Measurements from ENCODE around the gene ZIC2. TPM values are rescaled to one million over a fixed set of nuclear protein-coding genes. Genes with fewer than 3 reads are reported as not detected.
A peak's percentile ranks its signal among the peaks of the same experiment; 100 is the strongest.

The ZIC2 gene
- total RNA-seq, 1 donor from 2014 or later, result 177 TPM

DNA sequence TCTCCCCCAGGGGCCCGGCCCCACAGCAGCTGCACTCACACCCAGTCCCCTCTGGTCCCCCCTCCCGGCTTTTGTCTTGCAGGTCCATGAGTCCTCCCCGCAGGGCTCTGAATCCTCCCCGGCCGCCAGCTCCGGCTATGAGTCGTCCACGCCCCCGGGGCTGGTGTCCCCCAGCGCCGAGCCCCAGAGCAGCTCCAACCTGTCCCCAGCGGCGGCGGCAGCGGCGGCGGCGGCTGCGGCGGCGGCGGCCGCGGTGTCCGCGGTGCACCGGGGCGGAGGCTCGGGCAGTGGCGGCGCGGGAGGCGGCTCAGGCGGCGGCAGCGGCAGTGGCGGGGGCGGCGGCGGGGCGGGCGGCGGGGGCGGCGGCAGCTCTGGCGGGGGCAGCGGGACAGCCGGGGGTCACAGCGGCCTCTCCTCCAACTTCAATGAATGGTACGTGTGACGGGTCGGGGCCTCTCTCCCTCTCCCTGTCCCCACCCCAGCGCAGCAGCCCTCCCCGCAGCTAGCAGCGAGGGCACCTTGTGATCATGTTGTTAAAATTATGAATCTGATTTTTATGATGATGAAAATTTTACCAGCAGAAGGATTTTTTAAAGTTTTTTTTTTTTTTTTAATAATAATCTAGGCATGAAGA, 3.8 kb downstream of the ZIC2 start:
- TF ChIP-seq CTCF (IDR thresholded peaks at IDR 0.05), result no peak
- H3K36me3 Mint-ChIP-seq (ENCODE audit: unreplicated experiment), result peaks cover 44% of the 10 kb centered on the region
- peaks cover 37% of the 10 kb centered on the region for H3K4me1 Mint-ChIP-seq (ENCODE audit: unreplicated experiment)
- H3K4me3 Mint-ChIP-seq (ENCODE audit: unreplicated experiment), result peak overlapping the region; percentile 95
- peak; percentile 85 for DNase-seq (ENCODE audit: extremely low spot score, unreplicated experiment)
- no peaks in the 10 kb centered on the region for H3K9me3 Mint-ChIP-seq (ENCODE audit: unreplicated experiment)
- no peaks in the 10 kb centered on the region for H3K27me3 Mint-ChIP-seq (ENCODE audit: unreplicated experiment)
- H3K27ac Mint-ChIP-seq (ENCODE audit: unreplicated experiment), result peak overlapping the region; percentile 98

DNA sequence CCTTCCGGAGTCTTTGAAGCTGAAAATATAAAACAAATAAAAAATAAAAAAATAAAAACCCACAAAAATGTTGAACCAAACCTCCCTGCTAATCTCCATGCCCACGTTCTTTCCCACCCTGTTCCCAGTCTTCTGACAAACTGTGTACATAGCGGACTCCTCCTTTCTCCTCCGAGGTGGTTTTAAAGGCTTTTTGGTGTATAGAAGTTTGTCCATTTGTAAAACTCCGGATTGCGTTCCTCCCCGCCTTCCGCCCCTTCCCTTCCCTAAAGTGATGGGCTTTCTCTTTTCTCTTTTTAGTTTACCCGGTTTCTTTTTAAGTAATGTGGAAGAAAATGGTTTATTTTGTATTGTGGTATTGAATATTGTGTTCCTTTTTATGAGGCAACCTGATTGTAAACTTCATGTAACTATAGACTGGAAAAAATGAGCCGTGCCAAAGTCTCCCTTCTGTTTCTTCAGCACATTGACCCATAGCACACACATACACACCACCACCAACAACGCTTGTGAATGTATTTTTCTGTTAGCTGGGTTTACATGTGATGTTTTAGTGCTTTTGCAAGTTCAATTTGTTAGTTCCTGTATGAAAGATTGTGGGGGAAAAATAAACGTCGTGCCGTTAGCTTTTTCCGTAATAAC, 4.4 kb downstream of the ZIC2 start:
- no peak for TF ChIP-seq CTCF (IDR thresholded peaks at IDR 0.05)
- H3K9me3 Mint-ChIP-seq (ENCODE audit: unreplicated experiment), result no peaks in the 10 kb centered on the region
- no peaks in the 10 kb centered on the region for H3K27me3 Mint-ChIP-seq (ENCODE audit: unreplicated experiment)
- peak overlapping the region; percentile 86 for H3K4me3 Mint-ChIP-seq (ENCODE audit: unreplicated experiment)
- DNase-seq (ENCODE audit: extremely low spot score, unreplicated experiment), result no peak
- peaks cover 42% of the 10 kb centered on the region for H3K4me1 Mint-ChIP-seq (ENCODE audit: unreplicated experiment)
- H3K27ac Mint-ChIP-seq (ENCODE audit: unreplicated experiment), result peak overlapping the region; percentile 98
- peaks cover 44% of the 10 kb centered on the region for H3K36me3 Mint-ChIP-seq (ENCODE audit: unreplicated experiment)

DNA sequence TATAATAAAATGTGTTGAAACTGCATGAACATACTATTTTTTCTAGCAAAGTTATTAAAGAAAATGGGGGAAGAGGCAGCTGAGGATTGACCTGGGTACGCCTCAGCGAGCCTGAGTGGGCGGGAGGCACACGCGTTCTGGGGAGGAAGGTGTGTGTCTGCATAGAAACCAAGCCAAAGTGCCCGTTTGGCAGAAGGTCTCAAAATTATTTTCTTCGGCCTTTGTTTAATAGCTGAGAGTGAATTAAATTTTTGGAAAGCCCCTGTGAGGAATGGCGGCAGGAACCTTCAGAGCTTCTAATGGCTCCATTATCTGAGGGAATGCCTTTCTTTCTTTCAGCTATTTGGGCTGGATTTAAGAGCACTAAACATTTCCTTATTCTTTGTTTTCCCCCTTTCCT, 5.2 kb downstream of the ZIC2 start:
- H3K36me3 Mint-ChIP-seq (ENCODE audit: unreplicated experiment), result peaks cover 44% of the 10 kb centered on the region
- H3K9me3 Mint-ChIP-seq (ENCODE audit: unreplicated experiment), result no peaks in the 10 kb centered on the region
- no peaks in the 10 kb centered on the region for H3K27me3 Mint-ChIP-seq (ENCODE audit: unreplicated experiment)
- no peak for TF ChIP-seq CTCF (IDR thresholded peaks at IDR 0.05)
- peaks cover 49% of the 10 kb centered on the region for H3K4me1 Mint-ChIP-seq (ENCODE audit: unreplicated experiment)
- H3K27ac Mint-ChIP-seq (ENCODE audit: unreplicated experiment), result peak overlapping the region; percentile 98
- DNase-seq (ENCODE audit: extremely low spot score, unreplicated experiment), result no peak
- H3K4me3 Mint-ChIP-seq (ENCODE audit: unreplicated experiment), result peak overlapping the region; percentile 86

- DNase-seq (ENCODE audit: extremely low spot score, unreplicated experiment), result no peak
- H3K9me3 Mint-ChIP-seq (ENCODE audit: unreplicated experiment), result no peaks in the 10 kb centered on the region
- H3K36me3 Mint-ChIP-seq (ENCODE audit: unreplicated experiment), result peaks cover 44% of the 10 kb centered on the region
- H3K4me3 Mint-ChIP-seq (ENCODE audit: unreplicated experiment), result peak overlapping the region; percentile 86
- peaks cover 55% of the 10 kb centered on the region for H3K4me1 Mint-ChIP-seq (ENCODE audit: unreplicated experiment)
- H3K27me3 Mint-ChIP-seq (ENCODE audit: unreplicated experiment), result no peaks in the 10 kb centered on the region
- no peak for TF ChIP-seq CTCF (IDR thresholded peaks at IDR 0.05)
- peak overlapping the region; percentile 98 for H3K27ac Mint-ChIP-seq (ENCODE audit: unreplicated experiment)
Measured at GRCh38 chr13:99987154-99988019, 5.8 kb downstream of the ZIC2 start.
